GM12892 (cell line): Measurements from ENCODE around the gene RNF26.

ENCODE experiments used
- DNase-seq: peaks from one replicate; pipeline ENCODE4 v3.0.0; 2011; ENCODE audit not compliant: insufficient read length
- FAIRE-seq: peaks from 2 replicates; lab custom pipeline; 2011; peaks lifted over from hg19 to GRCh38; lab: Jason Lieb, UNC
- POLR2A ChIP-seq: IDR thresholded peaks from 2 replicates; pipeline ENCODE4 v1.6.1; 2011; ENCODE audit warnings: low read depth, low read length, control low read depth
- POLR2AphosphoS5 ChIP-seq: IDR thresholded peaks from 2 replicates; pipeline ENCODE4 v1.6.1; 2011; ENCODE audit warnings: low read depth, low read length, control low read depth
- TAF1 ChIP-seq: IDR thresholded peaks from 2 replicates; pipeline ENCODE4 v1.6.1; 2011; ENCODE audit warnings: low read depth, mild to moderate bottlenecking, control low read depth, low read length, borderline replicate concordance

RNF26 gene

DNA sequence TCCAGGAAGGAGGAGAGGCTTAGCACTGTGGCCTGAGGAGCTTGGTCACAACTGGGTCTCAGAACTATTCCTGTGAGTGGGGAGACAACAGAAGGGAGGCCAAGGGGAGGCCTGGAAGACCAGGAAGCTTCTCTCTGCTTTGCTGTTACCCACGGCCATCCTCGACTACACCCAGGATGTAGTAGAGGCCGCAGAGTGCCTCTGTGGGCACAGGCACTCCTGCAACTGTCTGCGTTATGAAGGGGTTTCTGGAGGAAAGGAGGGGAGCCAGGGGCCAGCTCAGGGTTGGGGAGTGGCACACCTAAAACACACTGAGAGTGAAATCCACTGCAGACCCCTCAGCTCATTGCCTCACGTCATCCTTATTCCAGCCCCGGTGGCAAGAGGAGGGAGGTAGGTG lies 16.0 kb downstream of the RNF26 start:
- DNase-seq (no peak), FAIRE-seq (no peak)
- TF ChIP-seq POLR2A: no peak
- no peak for TF ChIP-seq POLR2AphosphoS5
- no peak for TF ChIP-seq TAF1

GRCh38 chr11:119351232-119351631 lies 16.9 kb downstream of the RNF26 start:
- TF ChIP-seq POLR2A (no peak), POLR2AphosphoS5 (no peak), TAF1 (no peak)
- DNase-seq: no peak
- FAIRE-seq: no peak

- FAIRE-seq (no peak), DNase-seq (no peak)
- no peak for TF ChIP-seq TAF1
- TF ChIP-seq POLR2A: no peak
- TF ChIP-seq POLR2AphosphoS5: no peak
Measured at GRCh38 chr11:119352857-119353260, 18.5 kb downstream of the RNF26 start.

DNA sequence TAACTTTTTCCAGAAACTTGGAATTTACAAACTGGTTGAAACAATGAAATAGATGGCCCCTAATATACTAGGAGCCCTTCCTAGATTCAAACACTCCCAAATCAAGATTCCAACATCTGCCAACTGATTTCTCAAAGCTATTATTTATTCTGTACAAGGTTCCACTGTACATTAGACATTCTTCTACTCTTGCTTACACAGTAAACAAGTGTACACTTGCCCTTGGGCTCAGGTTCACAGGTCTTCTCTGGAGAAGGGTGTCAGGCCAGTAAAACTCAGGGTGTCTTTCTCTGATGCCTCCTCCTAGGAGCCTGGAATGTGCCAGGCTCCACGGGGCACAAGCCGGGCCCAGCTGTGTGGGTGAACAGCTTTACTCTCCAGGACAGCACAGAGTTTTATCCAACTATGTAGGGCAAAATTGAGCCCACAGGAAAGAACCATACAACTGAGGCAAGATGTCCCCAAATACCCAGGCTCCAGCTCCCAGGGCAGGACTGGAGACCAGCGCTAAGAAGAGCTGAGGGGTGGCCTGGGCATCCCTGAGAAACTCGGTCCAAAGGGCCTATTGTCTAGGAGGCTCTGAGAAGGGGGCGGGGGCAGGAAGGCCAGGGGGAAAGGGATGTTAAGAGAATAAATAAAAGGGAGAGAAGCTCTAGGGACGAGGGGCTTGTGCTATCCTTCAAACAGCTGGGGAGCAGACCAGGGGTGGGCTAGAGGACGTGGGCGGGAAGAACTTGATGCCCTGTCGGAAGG lies 20.9 kb downstream of the RNF26 start:
- TF ChIP-seq POLR2AphosphoS5: no peak
- TF ChIP-seq POLR2A: no peak
- no peak for TF ChIP-seq TAF1
- FAIRE-seq (no peak), DNase-seq (no peak)

GRCh38 chr11:119356349-119357031 lies 22.2 kb downstream of the RNF26 start:
- DNase-seq (peak; percentile 89), FAIRE-seq (peak; percentile 97)
- TF ChIP-seq TAF1 (no peak), POLR2A (no peak), POLR2AphosphoS5 (no peak)

DNA sequence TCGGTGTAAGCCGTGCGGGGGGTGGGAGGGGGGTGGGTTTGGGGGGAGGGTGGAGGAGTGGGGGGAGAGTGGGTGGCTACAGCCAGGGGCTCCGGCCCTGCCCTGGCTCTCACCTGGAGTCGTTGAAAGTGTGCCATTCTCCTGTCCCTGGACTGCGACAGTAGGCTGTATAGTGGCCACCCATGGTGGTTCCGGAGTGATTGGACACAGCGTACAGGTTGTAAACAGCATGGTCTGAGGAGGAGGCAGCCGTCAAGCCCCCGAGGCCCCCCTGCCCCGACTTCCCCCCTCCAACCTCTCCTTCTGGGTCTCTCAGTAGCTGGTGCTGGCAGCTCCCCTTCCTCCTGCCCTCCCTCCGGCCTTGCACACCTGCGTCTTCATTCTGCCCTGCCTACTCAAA lies 22.7 kb downstream of the RNF26 start:
- FAIRE-seq (no peak), DNase-seq (no peak)
- TF ChIP-seq POLR2A (no peak), TAF1 (no peak), POLR2AphosphoS5 (no peak)

GRCh38 chr11:119359365-119360214 lies 25.3 kb downstream of the RNF26 start:
- TF ChIP-seq POLR2A (no peak), POLR2AphosphoS5 (no peak), TAF1 (no peak)
- peak; percentile 74 for FAIRE-seq
- DNase-seq: no peak

DNA sequence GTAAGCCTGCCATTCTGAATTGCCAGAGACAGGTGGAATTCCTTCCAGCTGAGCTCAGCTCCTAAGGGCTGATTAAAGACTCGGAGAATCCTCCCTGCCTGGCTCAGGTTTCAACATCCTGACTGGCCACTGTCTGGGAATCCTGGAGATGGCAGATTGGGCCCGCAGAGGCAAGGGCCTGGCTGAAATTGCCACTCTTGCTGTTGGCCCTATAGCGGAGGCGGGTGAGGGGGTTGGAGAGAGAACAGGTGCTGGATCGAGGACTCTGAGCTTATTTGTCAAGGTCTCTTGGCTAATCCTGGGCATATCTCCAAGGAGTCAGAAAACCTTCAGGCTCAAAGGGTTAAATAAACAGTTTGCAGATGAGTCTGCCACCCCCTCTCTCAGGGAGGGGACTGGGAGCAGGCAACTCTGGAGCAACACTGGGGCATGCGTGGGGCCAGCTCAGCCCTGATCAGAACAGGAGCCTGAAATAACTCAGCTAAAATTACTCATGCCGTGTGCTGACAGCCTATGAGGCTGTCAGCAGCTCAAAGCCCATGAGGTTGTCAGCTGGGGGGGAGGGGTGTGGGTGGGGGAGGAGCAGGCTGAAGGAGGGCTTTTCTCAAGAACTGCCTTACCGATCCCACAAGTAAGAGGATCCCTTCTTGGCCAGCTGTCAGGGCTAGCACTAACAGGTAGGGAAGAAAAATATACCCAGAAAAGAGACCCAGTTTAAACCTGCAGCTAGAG lies 26.9 kb downstream of the RNF26 start:
- DNase-seq (no peak), FAIRE-seq (peak; percentile 83)
- no peak for TF ChIP-seq TAF1
- no peak for TF ChIP-seq POLR2A
- no peak for TF ChIP-seq POLR2AphosphoS5

DNA sequence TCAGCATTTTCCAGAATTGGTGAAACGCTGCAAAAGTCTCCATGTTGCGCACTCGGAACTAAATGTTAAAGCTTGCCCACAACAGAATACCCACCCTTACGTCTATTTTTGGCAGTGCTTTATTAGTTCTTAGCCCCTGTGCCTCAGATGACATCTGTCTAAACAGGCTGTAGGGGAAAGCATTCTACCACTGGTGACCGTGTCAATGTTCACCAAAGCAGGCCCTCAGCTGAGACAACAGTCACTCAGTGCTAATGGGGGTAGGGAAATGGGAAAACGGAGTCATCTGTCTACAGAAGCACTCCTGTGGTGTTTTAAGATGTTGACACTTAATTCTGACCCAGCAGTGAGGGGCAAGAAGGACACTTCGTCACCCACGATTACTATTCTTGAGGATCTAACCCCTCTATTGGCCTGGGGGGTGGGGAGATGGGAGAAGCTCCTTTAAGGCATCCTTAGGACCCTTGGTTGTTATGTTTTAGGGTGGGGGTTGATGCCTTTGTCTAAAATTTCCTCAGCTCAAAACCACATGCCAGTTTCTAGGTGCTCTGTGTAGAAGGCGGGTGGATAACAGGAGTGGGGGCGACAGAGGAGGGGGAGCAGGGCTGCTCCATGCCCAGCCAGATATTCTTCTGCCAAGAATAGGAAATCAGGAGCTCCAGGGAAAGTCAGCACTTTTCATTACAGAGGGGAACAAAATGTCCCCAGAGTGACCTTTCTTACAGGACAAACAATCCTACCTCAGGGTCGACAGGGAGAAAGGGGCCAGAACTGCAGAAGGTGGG lies 27.8 kb downstream of the RNF26 start:
- no peak for TF ChIP-seq POLR2A
- TF ChIP-seq TAF1: no peak
- no peak for TF ChIP-seq POLR2AphosphoS5
- FAIRE-seq: peak; percentile 81
- DNase-seq: no peak

DNA sequence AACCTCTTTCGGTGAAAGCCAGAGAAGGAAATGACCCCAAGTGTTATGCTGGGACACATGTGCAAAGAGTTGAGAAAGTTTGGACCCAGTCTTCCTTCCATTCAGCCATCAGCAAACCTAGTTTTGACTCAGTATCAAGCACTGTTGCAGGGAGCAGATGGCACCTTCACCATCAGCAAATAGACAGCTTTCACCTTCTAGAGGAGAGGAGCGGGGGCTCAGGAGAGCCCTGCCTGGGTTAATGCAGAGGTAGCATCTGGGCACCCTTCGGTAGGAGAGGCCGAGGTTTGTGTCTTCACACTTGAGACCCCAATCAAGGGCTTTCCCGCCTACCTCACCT lies 28.4 kb downstream of the RNF26 start:
- DNase-seq: no peak
- FAIRE-seq: peak; percentile 84
- TF ChIP-seq POLR2AphosphoS5 (no peak), TAF1 (no peak), POLR2A (no peak)
